ENCODE data around the gene ZNF443.

Gene ZNF443

DNA sequence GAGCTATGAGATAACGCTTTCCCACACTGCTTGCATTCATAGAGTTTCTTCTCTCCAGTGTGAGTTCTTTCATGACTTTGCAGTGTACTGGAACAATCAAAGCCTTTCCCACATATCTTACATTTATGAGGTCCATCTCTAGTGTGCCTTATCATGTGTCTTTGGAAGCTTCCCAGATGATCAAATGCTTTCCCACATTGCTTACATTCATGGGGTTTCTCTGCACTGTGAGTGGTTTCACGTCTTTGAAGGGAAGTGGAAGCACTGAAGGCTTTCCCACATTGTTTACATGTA is 60.4 kb downstream of the ZNF443 start:
- Histone ChIP-seq H3K36me3 (peaks cover 43 to 54% (median 46%) of the 10 kb centered on the region in 3 donors), H3K4me1 (no peaks in the 10 kb centered on the region), H3K27ac (no peak overlapping the region), H3K4me3 (no peak overlapping the region), H3K27me3 (no peaks in the 10 kb centered on the region), H3K9me3 (peaks cover 0 to 46% (median 19%) of the 10 kb centered on the region in 3 donors)
- DNase-seq: no peak
- TF ChIP-seq, protein P1, sequence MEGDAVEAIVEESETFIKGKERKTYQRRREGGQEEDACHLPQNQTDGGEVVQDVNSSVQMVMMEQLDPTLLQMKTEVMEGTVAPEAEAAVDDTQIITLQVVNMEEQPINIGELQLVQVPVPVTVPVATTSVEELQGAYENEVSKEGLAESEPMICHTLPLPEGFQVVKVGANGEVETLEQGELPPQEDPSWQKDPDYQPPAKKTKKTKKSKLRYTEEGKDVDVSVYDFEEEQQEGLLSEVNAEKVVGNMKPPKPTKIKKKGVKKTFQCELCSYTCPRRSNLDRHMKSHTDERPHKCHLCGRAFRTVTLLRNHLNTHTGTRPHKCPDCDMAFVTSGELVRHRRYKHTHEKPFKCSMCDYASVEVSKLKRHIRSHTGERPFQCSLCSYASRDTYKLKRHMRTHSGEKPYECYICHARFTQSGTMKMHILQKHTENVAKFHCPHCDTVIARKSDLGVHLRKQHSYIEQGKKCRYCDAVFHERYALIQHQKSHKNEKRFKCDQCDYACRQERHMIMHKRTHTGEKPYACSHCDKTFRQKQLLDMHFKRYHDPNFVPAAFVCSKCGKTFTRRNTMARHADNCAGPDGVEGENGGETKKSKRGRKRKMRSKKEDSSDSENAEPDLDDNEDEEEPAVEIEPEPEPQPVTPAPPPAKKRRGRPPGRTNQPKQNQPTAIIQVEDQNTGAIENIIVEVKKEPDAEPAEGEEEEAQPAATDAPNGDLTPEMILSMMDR (IDR thresholded peaks at IDR 0.05): no peak
- intact Hi-C loops (cut with DNase I; ENCODE audit: low total_unique reads): no loop called here

DNA sequence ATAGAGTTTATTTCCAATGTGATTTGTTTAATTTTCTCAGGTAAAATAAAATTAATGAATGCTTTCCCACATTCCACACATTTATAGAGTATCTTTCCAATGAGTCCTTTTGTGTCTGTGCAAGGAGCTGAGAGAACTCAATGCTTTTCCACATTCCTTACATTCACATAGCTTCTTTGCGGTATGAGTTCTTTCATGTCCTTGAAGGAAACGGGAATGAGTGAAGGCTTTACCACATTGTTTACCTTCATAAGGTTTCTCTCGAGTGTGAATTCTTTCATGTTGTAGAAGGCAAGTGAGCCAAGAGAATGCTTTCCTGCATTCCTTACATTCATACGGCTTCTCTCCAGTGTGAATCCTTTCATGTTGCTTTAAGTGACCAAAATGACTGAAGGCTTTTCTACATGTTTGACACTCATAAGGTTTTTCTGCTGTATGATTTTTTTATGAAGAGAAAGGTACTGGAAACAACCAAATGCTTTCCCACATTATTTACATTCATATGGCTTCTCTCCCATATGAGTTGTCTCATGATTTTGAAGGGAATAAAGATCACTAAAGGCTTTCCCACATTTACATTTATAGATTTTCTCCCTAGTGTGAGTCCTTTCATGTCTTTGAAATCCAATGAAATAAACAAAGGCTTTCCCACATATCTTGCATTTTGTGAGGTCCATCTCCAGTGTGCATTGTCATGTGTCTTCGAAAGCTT is 60.9 kb downstream of the ZNF443 start:
- TF ChIP-seq, protein P1 (IDR thresholded peaks at IDR 0.05): no peak
- DNase-seq: no peak
- H3K4me1 ChIP-seq: no peaks in the 10 kb centered on the region
- intact Hi-C loops (cut with DNase I; ENCODE audit: low total_unique reads): no loop called here
- no peaks in the 10 kb centered on the region for H3K27me3 ChIP-seq
- H3K36me3 ChIP-seq: peaks cover 43 to 54% (median 46%) of the 10 kb centered on the region in 3 donors
- no peak overlapping the region for H3K4me3 ChIP-seq
- no peak overlapping the region for H3K27ac ChIP-seq
- H3K9me3 ChIP-seq: peaks cover 0 to 46% (median 19%) of the 10 kb centered on the region in 3 donors

All from tibial artery (tissue), 4 donors.